Measurements from ENCODE around the gene MGRN1.

MGRN1 gene

DNA sequence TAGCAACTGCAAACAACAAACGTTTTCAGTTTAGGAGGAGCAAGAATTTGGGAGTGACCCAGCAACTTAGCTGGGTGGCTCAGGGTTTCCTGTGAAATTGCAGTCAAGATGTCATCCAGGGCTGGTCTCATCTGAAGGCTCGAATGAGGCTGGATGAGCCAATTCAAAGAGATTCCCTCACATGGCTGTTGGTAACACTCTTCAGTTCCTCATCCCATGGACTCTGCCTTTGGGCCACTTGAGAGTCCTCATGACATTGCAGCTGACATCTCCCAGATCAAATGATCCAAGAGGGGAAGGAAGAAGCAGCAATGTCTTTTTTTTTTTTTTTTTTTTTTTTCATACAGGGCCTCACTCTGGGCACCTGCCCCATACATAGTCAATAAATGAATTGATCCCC lies 36.2 kb upstream of the MGRN1 start:
- Histone ChIP-seq H3K27me3 (ENCODE audit: insufficient read depth, poor library complexity, severe bottlenecking) (no peaks in the 10 kb centered on the region), H3K27ac (replicated peaks) (no peak overlapping the region), H3K4me3 (replicated peaks; ENCODE audit: insufficient read depth, low read length) (no peak overlapping the region)
- TF ChIP-seq, protein P1, sequence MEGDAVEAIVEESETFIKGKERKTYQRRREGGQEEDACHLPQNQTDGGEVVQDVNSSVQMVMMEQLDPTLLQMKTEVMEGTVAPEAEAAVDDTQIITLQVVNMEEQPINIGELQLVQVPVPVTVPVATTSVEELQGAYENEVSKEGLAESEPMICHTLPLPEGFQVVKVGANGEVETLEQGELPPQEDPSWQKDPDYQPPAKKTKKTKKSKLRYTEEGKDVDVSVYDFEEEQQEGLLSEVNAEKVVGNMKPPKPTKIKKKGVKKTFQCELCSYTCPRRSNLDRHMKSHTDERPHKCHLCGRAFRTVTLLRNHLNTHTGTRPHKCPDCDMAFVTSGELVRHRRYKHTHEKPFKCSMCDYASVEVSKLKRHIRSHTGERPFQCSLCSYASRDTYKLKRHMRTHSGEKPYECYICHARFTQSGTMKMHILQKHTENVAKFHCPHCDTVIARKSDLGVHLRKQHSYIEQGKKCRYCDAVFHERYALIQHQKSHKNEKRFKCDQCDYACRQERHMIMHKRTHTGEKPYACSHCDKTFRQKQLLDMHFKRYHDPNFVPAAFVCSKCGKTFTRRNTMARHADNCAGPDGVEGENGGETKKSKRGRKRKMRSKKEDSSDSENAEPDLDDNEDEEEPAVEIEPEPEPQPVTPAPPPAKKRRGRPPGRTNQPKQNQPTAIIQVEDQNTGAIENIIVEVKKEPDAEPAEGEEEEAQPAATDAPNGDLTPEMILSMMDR (IDR thresholded peaks at IDR 0.05; ENCODE audit: insufficient read depth, low read length): no peak
- TF ChIP-seq POLR2AphosphoS5 (IDR thresholded peaks at IDR 0.05; ENCODE audit: low read depth): no peak
- TF ChIP-seq GABPA (IDR thresholded peaks at IDR 0.05; ENCODE audit: low read depth): no peak
- no peak for TF ChIP-seq SPI1 (IDR thresholded peaks at IDR 0.05; ENCODE audit: borderline replicate concordance, low read depth)
- TF ChIP-seq, protein P2, sequence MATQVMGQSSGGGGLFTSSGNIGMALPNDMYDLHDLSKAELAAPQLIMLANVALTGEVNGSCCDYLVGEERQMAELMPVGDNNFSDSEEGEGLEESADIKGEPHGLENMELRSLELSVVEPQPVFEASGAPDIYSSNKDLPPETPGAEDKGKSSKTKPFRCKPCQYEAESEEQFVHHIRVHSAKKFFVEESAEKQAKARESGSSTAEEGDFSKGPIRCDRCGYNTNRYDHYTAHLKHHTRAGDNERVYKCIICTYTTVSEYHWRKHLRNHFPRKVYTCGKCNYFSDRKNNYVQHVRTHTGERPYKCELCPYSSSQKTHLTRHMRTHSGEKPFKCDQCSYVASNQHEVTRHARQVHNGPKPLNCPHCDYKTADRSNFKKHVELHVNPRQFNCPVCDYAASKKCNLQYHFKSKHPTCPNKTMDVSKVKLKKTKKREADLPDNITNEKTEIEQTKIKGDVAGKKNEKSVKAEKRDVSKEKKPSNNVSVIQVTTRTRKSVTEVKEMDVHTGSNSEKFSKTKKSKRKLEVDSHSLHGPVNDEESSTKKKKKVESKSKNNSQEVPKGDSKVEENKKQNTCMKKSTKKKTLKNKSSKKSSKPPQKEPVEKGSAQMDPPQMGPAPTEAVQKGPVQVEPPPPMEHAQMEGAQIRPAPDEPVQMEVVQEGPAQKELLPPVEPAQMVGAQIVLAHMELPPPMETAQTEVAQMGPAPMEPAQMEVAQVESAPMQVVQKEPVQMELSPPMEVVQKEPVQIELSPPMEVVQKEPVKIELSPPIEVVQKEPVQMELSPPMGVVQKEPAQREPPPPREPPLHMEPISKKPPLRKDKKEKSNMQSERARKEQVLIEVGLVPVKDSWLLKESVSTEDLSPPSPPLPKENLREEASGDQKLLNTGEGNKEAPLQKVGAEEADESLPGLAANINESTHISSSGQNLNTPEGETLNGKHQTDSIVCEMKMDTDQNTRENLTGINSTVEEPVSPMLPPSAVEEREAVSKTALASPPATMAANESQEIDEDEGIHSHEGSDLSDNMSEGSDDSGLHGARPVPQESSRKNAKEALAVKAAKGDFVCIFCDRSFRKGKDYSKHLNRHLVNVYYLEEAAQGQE (IDR thresholded peaks at IDR 0.05; ENCODE audit: insufficient replicate concordance, low read depth): no peak
- DNase-seq (ENCODE audit: low read depth in 1 of 2, low spot score in 1 of 2): no peak

DNA sequence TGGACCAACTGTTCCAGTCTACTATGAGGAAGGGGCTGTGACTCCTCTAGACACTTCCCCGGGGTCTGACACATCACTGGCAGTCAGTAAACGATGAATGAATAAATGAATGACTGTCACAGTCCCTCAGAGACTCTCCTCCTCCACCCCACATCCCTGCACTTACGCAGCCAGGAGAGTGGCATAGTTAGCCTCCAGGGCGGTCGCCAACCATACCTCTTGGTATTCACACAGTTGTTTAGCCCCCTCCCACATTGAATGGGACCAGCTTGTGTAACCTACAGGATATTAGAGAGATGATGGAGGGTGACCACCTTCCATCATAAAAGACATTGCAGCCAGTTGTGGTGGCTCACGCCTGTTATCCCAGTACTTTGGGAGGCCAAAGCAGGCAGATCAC lies 35.7 kb upstream of the MGRN1 start:
- DNase-seq (ENCODE audit: low read depth in 1 of 2, low spot score in 1 of 2): no peak
- H3K27me3 ChIP-seq (ENCODE audit: insufficient read depth, poor library complexity, severe bottlenecking): no peaks in the 10 kb centered on the region
- TF ChIP-seq, protein P1 (IDR thresholded peaks at IDR 0.05; ENCODE audit: insufficient read depth, low read length): no peak
- H3K27ac ChIP-seq (replicated peaks): no peak overlapping the region
- H3K4me3 ChIP-seq (replicated peaks; ENCODE audit: insufficient read depth, low read length): no peak overlapping the region

DNA sequence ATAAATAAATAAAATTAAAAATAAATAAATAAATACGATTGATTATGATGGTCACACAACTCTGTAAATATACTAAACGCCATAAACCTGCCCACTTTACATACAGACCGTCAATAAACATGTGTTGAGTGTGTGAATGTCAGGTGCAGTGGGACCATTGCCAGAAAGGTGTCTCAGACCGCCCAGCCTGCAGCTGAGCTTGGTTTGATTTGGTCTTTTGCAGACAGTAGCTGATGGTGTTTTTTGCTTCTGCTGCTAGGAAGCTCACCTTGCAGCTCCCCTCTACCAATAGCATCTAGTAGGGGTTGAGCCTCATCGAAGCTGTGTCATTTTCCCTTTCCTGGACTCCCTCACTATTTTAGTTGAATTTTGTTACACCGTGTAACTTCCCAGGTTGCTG lies 33.4 kb upstream of the MGRN1 start:
- TF ChIP-seq POLR2AphosphoS5 (IDR thresholded peaks at IDR 0.05; ENCODE audit: low read depth) (no peak), GABPA (IDR thresholded peaks at IDR 0.05; ENCODE audit: low read depth) (no peak), SPI1 (IDR thresholded peaks at IDR 0.05; ENCODE audit: borderline replicate concordance, low read depth) (no peak)
- TF ChIP-seq, protein P1 (IDR thresholded peaks at IDR 0.05; ENCODE audit: insufficient read depth, low read length): no peak
- TF ChIP-seq, protein P2 (IDR thresholded peaks at IDR 0.05; ENCODE audit: insufficient replicate concordance, low read depth): no peak
- no peak for DNase-seq (ENCODE audit: low read depth in 1 of 2, low spot score in 1 of 2)
- no peaks in the 10 kb centered on the region for H3K27me3 ChIP-seq (ENCODE audit: insufficient read depth, poor library complexity, severe bottlenecking)
- no peak overlapping the region for H3K4me3 ChIP-seq (replicated peaks; ENCODE audit: insufficient read depth, low read length)
- no peak overlapping the region for H3K27ac ChIP-seq (replicated peaks)

DNA sequence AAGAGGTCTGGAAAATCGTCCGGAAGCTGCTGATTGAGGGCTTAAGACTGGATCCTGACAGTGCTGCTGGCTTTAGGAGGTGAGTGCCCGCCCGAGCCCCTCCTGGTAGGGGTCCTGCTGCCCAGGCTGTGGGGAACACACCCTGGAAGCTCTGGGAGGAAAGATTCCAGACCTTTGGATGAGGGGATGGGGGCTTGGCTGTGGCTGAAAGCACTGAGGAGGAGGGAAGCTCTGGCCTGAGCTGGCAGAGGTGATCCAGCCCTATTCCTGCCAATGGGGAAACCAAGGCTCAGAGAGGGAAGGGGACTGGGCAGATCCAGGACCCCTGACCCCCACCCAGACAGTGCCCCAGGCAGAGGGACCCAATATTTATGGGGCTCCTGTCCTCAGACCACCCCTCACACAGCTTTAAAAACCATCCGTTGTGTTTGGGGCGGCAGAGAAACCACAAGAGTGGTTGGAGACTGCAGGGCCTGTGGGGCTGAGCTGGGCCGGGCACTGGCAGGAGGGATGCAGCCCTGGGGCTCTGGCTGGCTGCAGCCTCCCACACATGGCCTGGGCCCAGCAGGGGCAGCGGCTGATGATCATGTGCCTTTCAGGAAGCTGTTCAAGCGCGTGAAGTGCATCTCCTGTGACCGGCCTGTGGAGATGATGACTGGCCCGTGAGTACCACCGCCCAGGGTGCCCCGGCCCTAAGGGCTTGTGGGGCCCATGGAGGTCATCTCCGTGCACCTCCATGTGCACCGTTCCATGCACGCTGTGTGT lies 32.7 kb upstream of the MGRN1 start:
- no peak overlapping the region for H3K4me3 ChIP-seq (replicated peaks; ENCODE audit: insufficient read depth, low read length)
- no peak overlapping the region for H3K27ac ChIP-seq (replicated peaks)
- TF ChIP-seq, protein P1 (IDR thresholded peaks at IDR 0.05; ENCODE audit: insufficient read depth, low read length): no peak
- no peak for TF ChIP-seq POLR2AphosphoS5 (IDR thresholded peaks at IDR 0.05; ENCODE audit: low read depth)
- no peak for TF ChIP-seq GABPA (IDR thresholded peaks at IDR 0.05; ENCODE audit: low read depth)
- TF ChIP-seq, protein P2 (IDR thresholded peaks at IDR 0.05; ENCODE audit: insufficient replicate concordance, low read depth): no peak
- TF ChIP-seq SPI1 (IDR thresholded peaks at IDR 0.05; ENCODE audit: borderline replicate concordance, low read depth): no peak
- DNase-seq (ENCODE audit: low read depth in 1 of 2, low spot score in 1 of 2): no peak
- H3K27me3 ChIP-seq (ENCODE audit: insufficient read depth, poor library complexity, severe bottlenecking): no peaks in the 10 kb centered on the region
